DLD1 (cell line): ENCODE results near the gene TRPC1.
"Not testable (repeated sequence)": the region's sequence is repeated elsewhere in the genome, so short reads cannot be mapped to it uniquely, and the experiment has no call there.

ENCODE experiments used
- in situ Hi-C: cut with HindIII; loops from 2 replicates; pipeline ENCODE4 v1.10.0; 2017; ENCODE audit warnings: low sequenced_read_pairs

The TRPC1 gene

GRCh38 chr3:142750531-142750930 lies 26.7 kb downstream of the TRPC1 start:
- in situ Hi-C loops = not testable (repeated sequence)

GRCh38 chr3:142752605-142753004 lies 28.8 kb downstream of the TRPC1 start:
- in situ Hi-C loops = not testable (repeated sequence)

- in situ Hi-C loops = no loop called here
These were observed 30.7 kb downstream of the TRPC1 start for GRCh38 chr3:142754494-142754893.

GRCh38 chr3:142768338-142768737 lies 44.5 kb downstream of the TRPC1 start:
- in situ Hi-C loops = no loop called here

- in situ Hi-C loops = no loop called here
These were observed 54.1 kb downstream of the TRPC1 start for GRCh38 chr3:142777927-142778326.

- in situ Hi-C loops = no loop called here
These were observed 54.7 kb downstream of the TRPC1 start for GRCh38 chr3:142778541-142778940.

- in situ Hi-C loops = no loop called here
These were observed 55.8 kb downstream of the TRPC1 start for GRCh38 chr3:142779591-142779990.

- in situ Hi-C loops = no loop called here
These were observed 58.8 kb downstream of the TRPC1 start for GRCh38 chr3:142782616-142783015.

GRCh38 chr3:142784228-142784627 lies 60.4 kb downstream of the TRPC1 start:
- in situ Hi-C loops = no loop called here

GRCh38 chr3:142785996-142786395 lies 62.2 kb downstream of the TRPC1 start:
- in situ Hi-C loops = no loop called here

- in situ Hi-C loops = no loop called here
These were observed 63.9 kb downstream of the TRPC1 start for GRCh38 chr3:142787719-142788118.

GRCh38 chr3:142794508-142794907 lies 70.7 kb downstream of the TRPC1 start:
- in situ Hi-C loops = no loop called here

GRCh38 chr3:142795332-142795731 lies 71.5 kb downstream of the TRPC1 start:
- in situ Hi-C loops = no loop called here

GRCh38 chr3:142796823-142797222 lies 73.0 kb downstream of the TRPC1 start:
- in situ Hi-C loops = no loop called here

- in situ Hi-C loops = no loop called here
These were observed 77.9 kb downstream of the TRPC1 start for GRCh38 chr3:142801746-142802145.

- in situ Hi-C loops = no loop called here
These were observed 79.1 kb downstream of the TRPC1 start for GRCh38 chr3:142802891-142803290.

- in situ Hi-C loops = no loop called here
These were observed 84.5 kb downstream of the TRPC1 start for GRCh38 chr3:142808103-142808917.

GRCh38 chr3:142809259-142809658 lies 85.4 kb downstream of the TRPC1 start:
- in situ Hi-C loops = no loop called here

GRCh38 chr3:142815803-142816202 lies 92.0 kb downstream of the TRPC1 start:
- in situ Hi-C loops = no loop called here

- in situ Hi-C loops = no loop called here
These were observed 93.5 kb downstream of the TRPC1 start for GRCh38 chr3:142817356-142817755.

GRCh38 chr3:142817897-142818296 lies 94.1 kb downstream of the TRPC1 start:
- in situ Hi-C loops = no loop called here

GRCh38 chr3:142818651-142819050 lies 94.8 kb downstream of the TRPC1 start:
- in situ Hi-C loops = no loop called here

GRCh38 chr3:142819179-142819578 lies 95.3 kb downstream of the TRPC1 start:
- in situ Hi-C loops = no loop called here
